GM18861 (cell line): ENCODE results near the gene EXOC3L1.
A peak's percentile ranks its signal among the peaks of the same experiment; 100 is the strongest.

Source experiments
- ATAC-seq: cut with Tn5 transposase; IDR thresholded peaks from one replicate; pipeline ENCODE4 v1.9.1; 2021; ENCODE audit not compliant: unreplicated experiment

The EXOC3L1 gene

DNA sequence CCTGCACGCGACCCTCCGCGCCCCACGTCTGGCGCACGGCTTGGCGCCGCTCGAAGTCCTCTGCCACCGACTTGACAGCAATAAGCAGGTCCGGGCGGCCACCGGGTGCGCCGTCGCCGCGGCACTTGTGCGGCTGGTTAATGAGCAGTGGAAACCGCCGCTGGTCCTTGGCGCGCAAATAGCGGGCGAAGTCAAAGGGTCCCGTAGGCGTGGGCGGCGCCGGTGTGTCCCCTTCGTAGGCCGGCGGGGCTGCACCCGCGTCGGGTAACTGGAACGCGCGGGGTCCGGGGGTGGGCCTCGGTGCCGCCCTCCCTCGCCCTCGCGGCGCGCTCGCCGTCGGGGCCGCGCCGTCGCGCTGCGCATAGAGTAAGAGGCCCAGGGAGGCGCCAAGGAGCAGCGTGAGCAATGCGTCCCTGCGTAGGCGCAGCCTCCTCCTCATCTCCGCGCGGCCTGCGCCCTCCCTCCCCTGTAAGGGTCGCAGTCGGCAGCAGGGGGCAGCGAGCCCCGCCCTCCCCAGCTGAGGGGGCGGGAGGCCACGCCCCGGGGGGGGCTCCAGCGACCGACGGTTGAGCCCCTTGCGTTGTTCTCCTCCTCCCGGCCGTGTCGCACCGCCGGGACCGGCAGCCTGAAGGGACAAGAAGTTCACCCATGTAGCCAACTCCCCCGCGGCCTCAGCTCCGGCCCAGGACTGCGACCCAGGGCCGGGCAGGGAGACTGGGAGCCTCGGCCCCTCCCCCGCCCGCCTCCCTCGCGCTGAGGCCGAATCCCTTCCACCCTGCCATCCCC lies 39.7 kb downstream of the EXOC3L1 start:
- peak; percentile 33 for ATAC-seq

DNA sequence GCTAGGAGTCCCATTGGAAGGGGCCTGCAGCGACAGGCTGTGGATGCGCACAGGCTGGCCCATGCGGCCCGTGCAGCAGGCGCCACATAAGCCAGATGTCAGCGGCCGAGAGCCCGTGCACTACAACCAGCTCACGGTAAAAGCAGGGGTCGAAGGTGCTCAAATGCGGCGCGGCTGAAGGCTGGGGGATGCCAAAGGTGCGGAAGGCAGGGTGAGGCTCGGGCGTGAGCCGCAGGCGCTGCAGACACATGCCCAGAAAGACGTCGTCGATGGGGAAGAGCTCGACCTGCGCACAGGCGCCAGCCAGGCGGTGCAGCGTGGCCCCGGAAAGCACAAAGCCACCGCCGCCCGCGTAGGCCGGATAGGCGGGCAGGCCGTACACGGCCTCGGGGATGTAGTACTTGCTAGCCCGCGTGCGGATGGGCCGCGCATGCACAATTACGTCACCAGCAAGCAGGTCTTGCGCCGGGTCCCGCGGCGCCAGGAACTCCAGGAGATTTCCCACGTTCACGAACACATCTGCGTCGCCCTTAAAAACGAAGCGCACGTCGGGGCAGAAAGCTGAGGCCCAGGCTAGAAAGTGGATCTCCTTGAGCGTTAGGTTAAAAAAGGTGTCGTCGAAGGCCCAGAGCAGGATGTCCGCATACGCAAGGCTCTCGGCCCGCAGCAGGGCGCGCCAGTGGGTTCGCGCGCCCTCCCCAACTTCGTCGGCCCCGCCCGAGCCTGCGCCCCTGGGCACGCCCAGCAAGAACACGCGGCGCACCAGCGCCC lies 40.5 kb downstream of the EXOC3L1 start:
- no peak for ATAC-seq

- ATAC-seq = no peak
These were observed 41.2 kb downstream of the EXOC3L1 start for GRCh38 chr16:67148656-67149275.

DNA sequence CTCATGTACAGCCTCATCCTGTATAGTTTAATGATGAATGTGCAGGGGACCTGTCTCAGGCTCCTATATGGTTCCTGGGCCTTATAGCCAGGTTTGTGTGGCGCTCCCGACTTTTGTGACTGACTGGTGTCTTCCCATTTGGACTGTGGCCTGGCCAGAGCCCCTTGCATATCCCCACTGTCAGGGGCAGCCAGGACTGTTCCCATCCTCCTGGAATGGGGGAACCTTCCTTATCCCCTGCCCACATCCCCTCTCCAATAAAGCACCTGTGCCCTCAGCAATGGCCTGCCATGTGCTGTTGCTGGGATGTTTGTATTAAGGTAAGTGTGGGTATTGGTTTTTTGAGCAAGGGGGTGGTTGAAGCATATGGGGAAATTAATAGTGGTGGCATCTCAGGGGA lies 41.7 kb downstream of the EXOC3L1 start:
- no peak for ATAC-seq

DNA sequence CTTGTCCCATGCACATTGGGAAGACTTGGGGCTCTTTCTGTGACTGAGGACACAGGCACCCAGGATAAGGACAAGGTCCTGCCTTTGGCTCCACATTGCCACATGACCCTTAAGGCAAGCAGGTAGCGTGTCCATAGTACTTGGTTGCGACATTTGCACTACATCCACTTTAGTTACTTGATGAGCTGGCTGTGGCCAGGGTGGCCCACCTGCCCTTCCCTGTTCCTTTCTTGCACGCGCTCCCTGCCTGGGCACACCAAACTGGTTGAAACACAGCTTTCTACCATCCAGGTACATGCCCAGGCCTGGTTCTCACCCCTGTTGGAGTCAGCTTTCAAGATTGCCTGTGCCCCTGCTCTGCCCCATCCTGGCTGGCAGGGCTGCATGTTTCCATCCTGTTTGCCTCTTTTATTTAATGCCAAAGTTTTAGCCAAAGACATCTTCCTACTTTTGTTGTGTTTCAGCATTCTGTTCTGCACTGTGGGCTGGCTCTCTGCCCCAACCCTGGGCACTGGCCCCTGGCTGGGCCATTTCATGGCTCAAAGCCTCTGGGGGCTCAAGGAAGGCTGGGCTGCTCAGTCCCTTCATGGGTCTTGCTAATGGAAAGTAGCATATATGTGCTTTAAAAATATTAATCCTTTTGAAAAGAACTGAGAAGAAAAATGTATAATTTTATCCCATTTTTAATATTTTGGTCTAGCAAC lies 42.3 kb downstream of the EXOC3L1 start:
- no peak for ATAC-seq

- ATAC-seq = no peak
These were observed 43.2 kb downstream of the EXOC3L1 start for GRCh38 chr16:67146523-67147357.

DNA sequence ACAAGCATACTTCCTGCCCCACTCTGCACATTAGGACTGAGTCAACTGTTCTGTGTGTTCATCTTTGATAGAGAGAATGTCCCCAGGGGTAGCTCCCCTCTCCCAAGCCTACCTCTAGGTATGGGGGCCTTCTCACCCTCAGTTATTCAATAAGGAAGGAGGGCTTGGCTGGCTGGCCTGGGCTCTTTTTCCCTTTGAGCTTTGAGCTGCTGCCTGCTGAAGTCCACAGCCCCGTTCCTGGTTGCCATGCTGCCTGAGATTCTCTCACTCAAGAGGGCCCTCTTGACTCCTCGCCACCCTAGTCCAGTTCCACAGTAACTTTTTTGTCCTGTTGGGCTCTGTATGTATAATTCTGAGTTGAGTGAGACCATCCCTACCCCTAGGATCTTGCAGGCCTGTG lies 44.2 kb downstream of the EXOC3L1 start:
- no peak for ATAC-seq

- ATAC-seq = no peak
These were observed 45.0 kb downstream of the EXOC3L1 start for GRCh38 chr16:67144943-67145342.

GRCh38 chr16:67142342-67142741 lies 47.6 kb downstream of the EXOC3L1 start:
- ATAC-seq = no peak

DNA sequence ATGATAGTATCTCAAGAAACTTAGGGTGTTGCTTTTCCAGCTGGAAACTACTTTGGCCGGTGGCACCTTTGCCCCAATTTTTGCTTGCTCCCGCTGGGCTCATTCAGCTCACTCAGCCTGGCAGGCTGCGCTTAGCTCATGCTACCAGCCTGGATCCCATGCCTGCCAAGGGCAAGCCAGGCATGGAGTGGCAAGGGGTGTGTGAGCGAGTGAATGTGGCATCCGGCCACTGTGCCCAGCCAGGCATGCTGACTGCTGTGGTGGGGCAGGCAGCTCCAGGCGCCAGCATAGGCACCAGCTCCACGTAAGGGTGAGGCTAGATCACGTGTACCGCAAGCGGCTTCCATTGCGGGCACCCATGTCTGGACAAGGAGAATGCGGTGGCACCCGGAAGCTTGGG lies 48.5 kb downstream of the EXOC3L1 start:
- ATAC-seq = no peak

GRCh38 chr16:67137605-67138004 lies 52.3 kb downstream of the EXOC3L1 start:
- ATAC-seq = no peak
